NOMO-1 treated with dmso at 0.1 percent for 144 hours (cell line): ENCODE data around the gene ARPC2.
"Not testable (repeated sequence)": the region's sequence is repeated elsewhere in the genome, so short reads cannot be mapped to it uniquely, and the experiment has no call there.

ENCODE experiments used
- DNase-seq: peaks from one replicate; lab custom pipeline; 2025; ENCODE audit not compliant: unreplicated experiment; lab: John Stamatoyannopoulos, UW

The ARPC2 gene

DNA sequence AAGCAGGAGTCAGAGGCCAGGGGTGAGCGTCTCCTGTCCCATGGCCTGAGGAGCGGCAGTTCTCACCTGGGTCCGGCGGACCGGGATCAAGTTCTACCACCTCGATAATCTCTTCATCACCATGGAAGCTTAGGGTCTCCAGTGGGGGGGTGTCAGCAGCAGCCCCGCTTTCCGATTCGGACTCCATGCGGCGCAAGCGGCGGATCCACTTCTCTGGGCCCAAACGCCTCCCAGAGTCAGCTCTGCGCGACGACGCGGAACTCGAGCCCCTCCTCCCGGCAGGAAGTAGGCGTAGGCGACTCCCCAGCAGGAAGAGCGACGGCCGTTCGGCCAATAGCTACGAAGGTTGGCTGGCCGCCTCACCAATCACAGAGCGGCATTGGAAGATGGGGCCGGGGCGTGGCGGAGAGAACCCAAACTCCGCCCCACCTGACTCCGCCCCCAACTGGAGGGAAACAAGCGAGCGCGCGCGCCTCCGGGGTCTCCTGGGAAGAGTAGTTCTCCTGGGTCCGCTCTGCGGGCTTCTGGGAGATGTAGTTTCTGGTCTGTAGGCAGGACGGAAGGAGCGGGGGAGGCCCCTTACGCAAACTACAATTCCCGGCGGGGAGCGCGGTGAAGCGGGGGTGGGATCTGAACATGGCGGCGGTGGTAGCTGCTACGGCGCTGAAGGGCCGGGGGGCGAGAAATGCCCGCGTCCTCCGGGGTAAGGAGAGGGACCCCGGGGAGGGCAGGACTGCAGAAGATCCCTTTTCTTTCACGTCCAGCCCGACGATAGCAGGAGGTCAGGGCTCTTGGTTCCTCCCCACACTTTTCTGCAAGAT lies 53.1 kb downstream of the ARPC2 start, which contains the start of the genes AAMP and PNKD:
Gene AAMP, minus strand, starts transcription at position 238 of the 821 bp plus-strand sequence. Its CDS starts 51 bp downstream, at position 187.
Gene PNKD, plus strand, starts transcription at position 620 of the 821 bp plus-strand sequence. Its CDS starts 17 bp downstream, at position 637.
- DNase-seq, result peak; percentile 100

DNA sequence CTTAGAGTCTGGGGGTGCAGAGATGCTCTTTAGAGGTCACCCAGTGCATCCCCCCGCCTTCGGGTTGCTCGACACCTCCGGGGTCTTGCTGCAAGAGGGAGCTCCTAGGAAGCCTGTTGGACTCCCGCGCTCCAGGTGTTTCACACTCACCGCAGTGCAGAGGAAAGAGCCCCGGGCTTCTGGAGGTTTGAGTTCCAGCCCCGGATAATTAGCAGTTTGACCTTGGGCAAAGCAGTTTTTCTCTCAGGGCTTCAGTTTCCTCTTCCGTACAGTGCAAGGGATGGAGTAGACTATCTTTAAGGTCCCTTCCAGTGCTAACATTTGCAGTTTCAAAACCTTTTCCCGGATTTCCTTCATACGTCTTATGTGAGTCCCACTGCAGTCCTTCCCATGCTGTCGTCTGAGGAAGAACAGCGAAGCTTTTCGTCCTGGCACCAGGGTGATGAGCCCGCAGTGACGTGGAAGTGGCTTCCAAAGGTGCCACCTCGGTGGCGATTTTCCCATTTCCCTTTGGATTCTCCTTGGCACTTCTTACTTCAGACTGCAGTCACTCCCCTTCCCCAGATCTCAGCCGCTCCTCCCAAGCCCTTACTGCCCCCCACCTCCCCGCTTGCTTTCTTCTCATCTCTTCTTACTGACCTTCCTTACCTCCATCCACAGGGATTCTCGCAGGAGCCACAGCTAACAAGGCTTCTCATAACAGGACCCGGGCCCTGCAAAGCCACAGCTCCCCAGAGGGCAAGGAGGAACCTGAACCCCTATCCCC lies 53.9 kb downstream of the ARPC2 start:
- DNase-seq, result no peak

DNA sequence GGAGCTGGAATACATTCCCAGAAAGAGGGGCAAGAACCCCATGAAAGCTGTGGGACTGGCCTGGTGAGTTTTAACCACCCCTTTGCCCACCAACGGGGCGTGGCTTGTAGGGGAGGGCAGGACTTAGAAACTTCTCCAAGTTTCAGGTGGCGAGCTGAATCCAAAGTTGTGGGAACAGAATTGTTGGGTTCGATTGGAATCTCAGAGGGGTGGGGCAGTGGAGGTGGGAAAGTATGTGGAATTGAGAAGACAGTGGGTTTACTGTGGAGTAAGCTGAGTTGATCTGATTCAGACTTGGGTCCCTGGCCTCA lies 54.5 kb downstream of the ARPC2 start:
- DNase-seq, result no peak

DNA sequence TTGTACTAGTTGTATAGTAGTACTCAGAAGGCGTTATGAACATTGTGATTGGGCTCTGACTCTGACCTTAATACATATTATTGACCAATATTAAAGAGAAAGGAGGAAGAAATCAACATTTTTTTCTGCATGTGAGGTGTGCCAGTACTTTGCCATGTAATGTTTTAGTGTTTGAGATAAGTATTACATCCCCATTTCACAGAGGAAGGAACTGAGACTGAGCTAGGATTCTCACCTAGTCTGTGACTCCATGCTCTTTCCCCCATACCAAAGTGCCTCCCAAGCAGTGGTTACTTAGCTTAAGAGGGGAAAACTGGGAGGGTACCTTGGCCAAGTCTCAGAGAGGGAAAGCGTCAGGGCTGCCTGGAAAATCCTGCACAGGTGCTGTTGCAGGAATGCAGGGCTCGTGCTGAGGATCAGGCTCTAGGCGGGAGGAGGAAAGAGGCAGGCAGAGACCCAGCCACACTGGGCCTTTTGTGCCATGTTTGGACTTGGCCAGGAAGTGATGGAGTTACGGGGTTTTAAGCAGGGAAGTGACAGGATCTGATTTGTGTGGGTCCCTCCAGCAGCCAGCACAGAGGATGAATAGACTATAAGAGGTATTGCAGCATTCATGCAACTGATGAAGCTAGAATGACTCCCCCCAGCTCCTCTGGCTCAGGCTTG lies 55.0 kb downstream of the ARPC2 start:
- DNase-seq, result no peak

DNA sequence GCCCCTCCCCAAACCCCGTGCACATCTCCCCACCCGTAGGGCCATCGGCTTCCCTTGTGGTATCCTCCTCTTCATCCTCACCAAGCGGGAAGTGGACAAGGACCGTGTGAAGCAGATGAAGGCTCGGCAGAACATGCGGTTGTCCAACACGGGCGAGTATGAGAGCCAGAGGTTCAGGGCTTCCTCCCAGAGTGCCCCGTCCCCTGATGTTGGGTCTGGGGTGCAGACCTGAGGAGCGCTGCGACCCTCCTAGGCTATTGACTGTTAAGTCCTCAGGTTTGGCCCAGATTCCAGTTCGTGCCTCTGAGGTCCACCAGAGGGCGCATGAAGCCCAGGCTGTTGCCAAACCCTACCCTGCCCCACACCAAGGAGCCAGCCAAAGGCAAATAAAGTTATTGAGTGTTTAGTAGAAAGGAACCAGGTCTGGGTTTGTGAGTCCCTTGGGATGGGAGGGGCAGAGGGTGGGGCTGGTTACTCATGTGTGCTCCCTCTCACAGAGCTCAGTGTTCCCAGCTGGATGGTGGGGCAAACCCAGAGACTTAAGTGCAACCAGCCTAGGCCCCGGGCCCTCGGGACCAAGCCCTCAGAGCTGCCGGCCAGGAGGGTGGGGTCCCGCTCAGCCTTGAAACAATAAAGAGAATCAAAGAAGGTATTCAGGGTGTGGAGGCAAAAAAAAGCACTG lies 55.7 kb downstream of the ARPC2 start:
- peak; percentile 63 for DNase-seq

DNA sequence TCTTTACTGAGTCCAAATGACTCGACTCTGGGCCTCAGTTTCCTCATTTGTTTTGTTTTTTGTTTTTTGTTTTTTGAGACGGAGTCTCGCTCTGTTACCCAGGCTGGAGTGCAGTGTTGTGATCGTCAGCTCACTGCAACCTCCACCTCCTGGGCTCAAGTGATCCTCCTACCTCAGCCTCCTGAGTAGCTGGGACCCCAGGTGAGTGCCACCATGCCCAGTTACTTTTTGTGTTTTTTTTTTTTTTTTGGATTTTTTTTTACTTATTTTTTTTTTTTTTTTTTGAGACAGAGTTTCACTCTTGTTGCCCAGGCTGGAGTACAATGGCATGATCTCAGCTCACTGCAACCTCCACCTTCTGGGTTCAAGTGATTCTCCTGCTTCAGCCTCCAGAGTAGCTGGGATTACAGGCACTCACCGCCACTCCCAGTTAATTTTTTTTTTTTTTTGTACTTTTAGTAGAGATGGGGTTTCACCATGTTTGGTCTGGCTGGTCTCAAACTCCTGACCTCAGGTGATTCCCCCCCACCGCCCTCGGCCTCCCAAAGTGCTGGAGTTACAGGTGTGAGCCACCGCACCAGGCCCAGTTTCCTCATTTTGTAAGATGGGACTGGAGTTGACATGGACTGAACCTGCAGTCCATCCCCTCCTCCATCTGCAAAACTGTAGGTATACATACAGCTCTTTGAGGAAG lies 56.4 kb downstream of the ARPC2 start:
- DNase-seq, result not testable (repeated sequence)

DNA sequence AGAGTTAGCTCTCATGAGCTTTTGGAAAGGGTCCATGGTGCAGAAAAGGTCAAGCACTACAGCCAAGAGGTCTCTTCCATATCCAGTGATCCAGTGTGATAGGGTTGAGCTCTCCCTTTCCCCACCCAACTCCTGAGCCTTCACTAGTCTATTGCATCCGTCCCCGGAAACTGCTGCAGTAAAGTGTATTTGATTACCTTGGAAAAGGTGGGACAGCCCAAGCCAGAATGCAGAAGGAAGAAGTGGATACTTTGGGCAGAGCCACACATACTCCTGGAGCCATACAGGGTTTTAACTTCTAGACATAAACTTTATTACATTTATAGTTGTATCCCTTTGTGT lies 56.9 kb downstream of the ARPC2 start:
- no peak for DNase-seq

DNA sequence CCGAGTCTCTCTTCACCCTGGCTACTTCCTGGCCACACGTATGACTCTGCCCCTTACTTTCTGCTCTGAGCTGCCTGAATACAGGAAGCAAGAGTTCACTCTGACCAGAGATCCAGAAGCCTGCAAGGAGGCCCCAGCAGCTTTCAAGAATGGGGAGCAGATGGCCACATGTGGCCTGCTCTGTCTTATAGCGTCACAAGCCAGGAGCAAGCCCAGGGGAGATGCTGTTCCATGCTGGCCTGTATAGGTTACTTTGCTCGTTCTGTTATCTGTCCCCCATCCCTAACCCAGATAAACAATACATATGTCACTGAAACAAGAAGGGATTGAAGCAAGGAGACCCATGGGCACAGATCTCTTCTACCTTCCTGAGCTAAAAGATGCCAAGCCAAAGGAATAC lies 57.6 kb downstream of the ARPC2 start:
- no peak for DNase-seq

DNA sequence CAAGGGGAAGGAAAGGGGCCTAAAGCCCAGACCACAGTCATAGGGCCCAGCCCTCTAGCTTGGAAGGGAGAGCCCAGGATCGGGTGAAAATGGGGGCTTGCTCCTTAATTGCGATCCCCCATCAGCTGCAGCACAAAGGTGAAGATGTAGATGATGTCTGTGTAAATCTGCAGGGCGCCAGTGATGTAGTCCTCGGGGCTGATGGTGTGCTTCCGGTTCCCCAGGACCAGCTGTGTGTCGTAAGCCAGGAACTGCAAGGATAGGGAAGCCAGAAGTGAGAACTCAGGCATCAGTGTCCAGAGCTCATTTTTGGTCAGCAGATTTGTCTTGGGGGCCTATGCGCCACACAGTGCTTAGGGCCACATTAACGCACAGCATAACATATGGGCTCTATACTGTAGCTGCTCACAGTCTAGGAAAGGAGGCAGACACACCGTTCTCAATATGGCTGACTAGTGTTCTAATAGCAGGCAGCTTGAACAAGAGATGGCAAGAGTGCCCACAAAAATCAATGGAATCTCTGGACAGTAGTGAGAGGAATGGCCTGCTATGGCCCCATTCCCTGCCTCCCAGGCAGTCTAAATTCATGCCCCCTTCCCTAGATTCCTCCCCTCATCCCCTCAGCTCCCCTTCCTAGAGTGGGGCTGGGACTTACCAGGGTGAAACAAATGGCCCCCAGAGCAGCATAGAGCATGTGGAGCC lies 58.5 kb downstream of the ARPC2 start:
- DNase-seq, result no peak

DNA sequence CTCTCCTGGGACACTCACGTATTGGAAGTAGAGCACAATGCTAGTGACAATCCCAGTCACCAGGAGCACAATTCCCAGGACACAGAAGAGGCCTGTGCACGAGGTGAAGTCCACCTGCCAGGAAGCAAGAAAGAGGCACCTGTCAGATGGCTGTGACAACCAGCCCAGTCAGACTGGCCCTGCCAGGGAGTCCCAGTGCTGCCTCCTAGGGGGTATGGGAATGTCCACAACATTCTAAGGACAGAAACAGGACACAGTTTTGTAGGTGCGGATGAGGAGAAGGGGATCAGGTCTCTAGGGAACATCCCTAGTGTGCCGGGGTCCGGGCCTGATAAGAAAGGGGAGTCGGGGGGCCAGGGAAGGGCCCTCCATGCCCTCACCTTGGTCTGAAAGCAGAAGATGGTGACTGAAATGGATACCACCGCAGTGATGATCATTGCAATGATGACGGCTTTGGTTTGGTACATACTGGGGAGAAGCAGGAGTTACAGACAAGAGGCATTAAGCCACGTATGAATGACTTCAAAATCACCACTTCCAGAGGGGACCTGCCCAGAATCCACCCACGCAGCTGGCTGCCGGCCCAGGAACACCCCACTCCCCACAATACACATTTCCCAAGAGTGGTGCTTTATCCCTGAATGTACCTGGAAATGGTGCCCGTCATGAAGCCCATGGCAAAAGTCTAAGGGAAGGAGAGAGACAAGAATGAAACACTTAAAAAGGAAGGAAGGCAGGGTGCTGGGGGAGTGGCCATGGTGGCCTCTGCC lies 60.2 kb downstream of the ARPC2 start:
- DNase-seq, result no peak

DNA sequence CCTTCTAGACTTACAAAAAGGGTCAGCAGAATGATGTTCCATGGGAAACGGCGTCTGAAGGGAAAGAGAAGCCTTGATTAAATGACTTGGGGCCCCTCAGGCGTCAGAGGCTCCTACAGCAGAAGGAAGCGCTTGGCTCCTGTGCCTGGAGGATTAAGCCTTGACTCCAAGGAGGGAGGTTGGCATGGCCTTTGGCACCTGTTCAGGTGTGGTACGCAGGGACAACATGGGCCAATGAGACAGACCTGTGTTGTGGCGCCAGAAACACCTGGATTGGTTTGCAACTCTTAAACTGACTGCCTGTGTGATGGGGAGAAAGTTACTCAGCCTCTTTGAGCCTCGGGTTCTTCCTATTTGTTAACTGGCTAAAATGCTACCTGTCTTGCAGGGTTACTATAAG lies 60.9 kb downstream of the ARPC2 start:
- no peak for DNase-seq

DNA sequence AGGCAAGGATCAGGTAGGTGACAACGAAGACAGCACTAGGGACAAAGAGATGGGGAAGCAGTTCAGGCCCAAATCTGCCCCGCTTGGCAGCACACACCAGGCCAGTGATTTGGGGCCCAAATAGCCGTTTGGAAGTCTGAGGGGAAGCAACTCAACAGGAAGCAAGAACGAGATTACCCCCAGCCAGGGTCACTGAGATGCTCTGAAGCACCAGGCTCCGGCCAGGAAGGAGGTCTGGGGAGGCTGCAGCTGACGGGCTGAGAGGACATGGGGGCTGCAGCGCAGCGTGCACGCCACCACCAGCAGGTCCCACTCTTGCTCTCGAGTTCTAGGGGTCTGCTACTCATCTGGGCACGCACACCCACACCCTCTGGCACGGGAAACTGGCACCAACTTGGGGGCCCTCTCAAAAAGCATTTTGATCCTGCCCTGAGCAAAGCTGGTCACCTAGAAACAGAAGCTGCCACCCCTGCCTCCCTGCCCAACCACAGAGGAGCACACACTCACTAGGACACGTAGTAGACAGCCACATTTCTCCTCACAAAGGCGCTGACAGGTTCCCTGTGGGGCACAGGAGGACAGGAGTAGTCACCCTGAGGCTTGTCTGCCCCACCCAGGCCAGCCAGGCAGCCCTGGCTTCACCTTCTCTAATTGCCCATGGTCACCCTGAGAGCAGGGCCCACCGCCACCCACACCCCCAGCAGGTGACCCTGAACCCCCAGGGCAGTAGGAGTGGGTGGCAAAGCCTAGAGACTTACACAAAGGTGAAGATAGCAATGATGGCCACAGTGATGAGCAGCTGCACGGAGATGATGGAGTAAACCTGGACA lies 61.8 kb downstream of the ARPC2 start:
- no peak for DNase-seq

DNA sequence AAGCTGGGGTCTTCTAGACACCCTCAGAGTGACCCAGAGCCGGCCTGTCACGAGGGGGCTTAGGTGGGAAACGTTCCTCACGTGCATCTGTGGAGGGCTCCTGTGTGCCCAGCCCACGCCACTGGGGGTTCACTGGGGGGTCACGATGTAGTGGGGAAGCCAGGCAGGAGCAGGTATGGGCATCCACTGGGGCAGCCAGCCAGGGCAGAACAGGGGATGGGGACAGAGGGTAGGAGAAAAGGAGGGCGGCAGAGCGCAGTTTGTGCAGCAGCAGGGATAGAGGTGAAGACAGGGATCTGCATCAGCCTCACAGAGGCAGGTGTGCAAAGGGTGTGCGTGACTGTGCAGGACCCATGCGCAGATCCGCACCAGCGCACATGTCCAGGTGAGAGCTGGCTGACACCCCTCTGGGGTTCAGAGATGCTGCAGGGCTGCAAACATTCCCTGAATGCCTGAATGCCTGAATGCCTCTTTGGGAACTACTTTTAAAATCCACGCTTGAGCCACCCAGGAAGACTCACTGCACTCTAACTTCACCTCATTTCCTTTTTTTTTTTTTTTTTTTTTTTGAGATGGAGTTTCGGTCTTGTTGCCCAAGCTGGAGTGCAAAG lies 63.4 kb downstream of the ARPC2 start:
- DNase-seq, result no peak

DNA sequence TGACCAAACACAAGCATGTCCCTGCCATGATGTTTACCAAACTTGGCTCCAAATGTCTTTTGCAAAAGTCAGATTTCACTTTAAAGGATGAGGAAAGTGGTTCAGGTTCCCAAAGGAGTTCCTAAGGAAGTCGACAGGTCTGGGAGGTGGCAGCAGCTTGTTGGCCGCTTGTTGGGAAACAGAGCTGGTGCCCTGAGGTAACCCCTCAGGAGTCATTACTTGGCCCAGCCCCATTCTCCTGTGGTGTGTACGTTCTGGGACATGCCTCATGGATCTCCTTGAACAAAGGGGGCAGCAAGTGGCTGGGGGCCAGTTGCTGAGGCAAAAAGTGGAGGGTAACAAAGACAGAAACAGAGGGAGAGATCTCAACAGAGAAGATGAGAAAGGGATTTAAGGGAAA lies 64.5 kb downstream of the ARPC2 start:
- DNase-seq, result no peak

DNA sequence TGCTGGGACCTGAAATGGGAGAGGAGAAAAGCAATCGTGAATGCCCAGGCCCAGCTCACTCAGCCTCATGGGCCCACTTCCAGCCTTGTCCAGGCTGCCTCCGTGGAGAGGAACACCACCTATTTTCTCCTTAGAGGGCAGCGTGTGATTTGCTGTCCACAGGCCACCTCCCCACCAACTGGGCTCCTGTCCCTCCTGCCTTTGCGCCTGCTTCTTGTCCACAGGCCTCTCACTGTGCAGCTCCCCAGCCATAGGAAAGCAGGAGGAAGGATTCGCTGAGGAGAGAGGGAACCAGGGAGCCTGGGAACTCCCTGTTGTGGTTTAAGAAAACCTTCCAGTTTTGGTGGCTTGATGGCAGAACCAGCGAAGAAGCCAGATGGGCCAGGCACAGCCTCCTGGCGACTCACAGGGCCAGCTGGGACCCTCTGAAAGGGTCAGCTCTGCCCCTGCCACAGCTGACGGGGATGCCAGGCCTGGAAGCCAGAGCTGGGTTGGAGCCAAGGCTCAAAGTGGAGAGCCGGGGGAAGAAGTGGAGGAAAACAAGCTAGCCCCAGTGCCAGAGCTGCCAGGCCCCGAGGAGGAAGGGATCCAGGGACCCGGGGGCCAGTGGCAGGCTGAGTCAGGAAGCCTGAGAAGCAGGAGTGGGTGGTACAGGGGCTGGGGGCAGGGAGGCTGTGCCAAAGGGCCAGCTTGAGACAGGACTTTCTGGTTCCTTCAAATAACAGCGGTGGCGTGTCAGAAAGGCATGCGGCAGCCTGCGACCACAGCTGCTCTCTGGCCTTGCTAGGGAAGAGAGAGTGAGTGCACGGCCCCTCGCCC lies 65.4 kb downstream of the ARPC2 start:
- DNase-seq, result no peak

DNA sequence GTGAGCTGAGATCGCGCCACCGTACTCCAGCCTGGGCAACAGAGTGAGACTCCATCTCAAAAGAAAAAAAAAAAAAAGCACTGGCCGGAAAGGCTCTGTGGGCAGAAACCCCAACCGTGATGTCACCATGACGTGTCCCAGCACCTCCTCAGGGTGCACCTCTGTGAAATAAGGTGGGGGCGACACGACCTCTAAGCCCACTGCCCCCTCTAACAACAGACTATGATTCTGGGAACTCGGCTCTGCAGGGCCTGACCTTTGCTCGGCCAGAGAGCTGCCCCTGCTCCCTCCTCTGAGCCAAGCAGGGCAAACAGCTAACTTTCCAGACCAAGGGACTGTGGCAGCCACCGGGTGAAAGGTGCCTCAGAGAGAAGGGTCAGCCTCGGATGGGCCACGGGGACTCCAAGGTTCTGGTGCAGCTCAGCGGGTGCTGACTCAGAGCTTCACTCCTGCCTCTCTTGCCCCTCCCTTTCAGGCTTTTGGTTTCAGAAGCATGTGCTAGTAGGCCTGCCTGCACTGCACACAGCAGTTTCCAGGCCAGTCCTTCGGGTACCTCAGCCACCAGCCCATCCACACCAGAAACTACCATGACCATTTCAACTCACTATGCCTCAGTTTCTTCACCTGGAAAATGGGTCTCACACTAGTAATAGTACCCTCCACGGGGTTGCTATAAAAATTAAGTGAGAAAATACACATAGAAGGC lies 67.3 kb downstream of the ARPC2 start:
- DNase-seq, result no peak

DNA sequence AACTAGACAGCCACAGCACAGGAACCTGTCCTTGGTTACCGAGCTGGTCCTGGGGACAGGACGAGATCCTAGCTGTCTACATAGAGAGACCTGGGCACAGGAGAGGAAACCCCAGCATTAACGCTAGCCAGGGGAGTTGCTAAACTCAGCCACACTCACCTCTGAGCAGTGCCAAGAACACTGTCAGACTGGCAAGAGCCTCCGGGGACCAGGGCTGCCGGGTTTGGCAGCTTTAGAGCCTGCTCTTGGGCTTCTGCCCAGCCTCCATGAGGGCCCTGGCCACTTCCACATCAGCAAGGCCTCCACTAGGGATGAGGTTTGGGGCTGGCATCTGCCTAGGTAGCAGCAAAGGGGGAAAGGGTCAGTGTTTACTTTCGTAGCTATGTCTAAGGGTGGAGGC lies 68.6 kb downstream of the ARPC2 start:
- no peak for DNase-seq
